HCT116 (cell line): Measurements from ENCODE around the gene PCTP. TPM values are rescaled to one million over a fixed set of nuclear protein-coding genes. Genes with fewer than 3 reads are reported as not detected.

Experiments
- ATAC-seq: fragments of 200-7000 bp; cut with Tn5 transposase; 2 replicates; pipeline ENCODE4 v1.9.1; 2020; ENCODE audit warnings: mild to moderate bottlenecking, moderate library complexity
- BruUV-seq: library from RNA; stranded (reverse); fragments of 400-500 nt; replicated peaks from 2 replicates; lab custom pipeline; 2021; lab: Mats Ljungman, UMichigan
- CTCF ChIA-PET: fragments of 300-600 bp; sonication (Branson Sonifier 250); formaldehyde crosslinking; loops from one replicate; lab custom pipeline; 2021; ENCODE audit warnings: antibody characterized with exemption; lab: Charles Lee
- POLR2A ChIA-PET: fragments of 300-600, 350-600 bp; sonication (Branson Sonifier 250); formaldehyde crosslinking; loops from one replicate; lab custom pipeline; 2021; ENCODE audit warnings: antibody characterized with exemption; lab: Charles Lee
- RAD21 ChIA-PET, 2 experiments: fragments of 300-600 bp; sonication (Branson Sonifier 250); formaldehyde crosslinking; loops; one replicate each; lab custom pipeline; 2023; ENCODE audit warnings: low total read pairs in 2 of 2; ENCODE audit not compliant: uncharacterized antibody in 2 of 2, unreplicated experiment in 2 of 2, low non-redundant PET in 1 of 2; lab: Charles Lee
- DNase-seq: peaks from one replicate; pipeline ENCODE4 v3.0.0-alpha.2; 2010; ENCODE audit warnings: low read depth, low spot score
- H2AFZ ChIP-seq: fragments of 200-600 bp; shearing (Covaris generic), sonication (generic); 2 replicates; pipeline ENCODE4 v1.6.1; 2017; ENCODE audit warnings: low read depth, mixed run types, mixed read lengths, antibody characterized with exemption, low read length; ENCODE audit not compliant: poor library complexity, severe bottlenecking
- H3K27ac ChIP-seq: 2 replicates; pipeline ENCODE4 v1.5.1; 2012; ENCODE audit warnings: low read depth, low read length
- H3K27me3 ChIP-seq: fragments of 200-600 bp; sonication (generic); 2 replicates; pipeline ENCODE4 v1.6.1; 2016; ENCODE audit warnings: mixed run types, low read length, mixed read lengths; ENCODE audit not compliant: insufficient read depth
- H3K36me3 ChIP-seq, 2 experiments: fragments of 200-500 bp in 1 of 2; fragments of 200-600 bp in 1 of 2; sonication (Bioruptor generic) in 1 of 2; sonication (generic) in 1 of 2; 2 replicates each; pipeline versions ENCODE4 v1.5.1 to v1.6.1; 2014 to 2016; ENCODE audit warnings: low read length in 2 of 2, inconsistent platforms in 1 of 2, mixed read lengths in 1 of 2, mixed run types in 1 of 2; ENCODE audit not compliant: insufficient read depth in 2 of 2, control insufficient read depth in 1 of 2
- H3K4me1 ChIP-seq, 2 experiments: fragments of 200-600 bp in 1 of 2; sonication (generic) in 1 of 2; 2 replicates each; pipeline versions ENCODE4 v1.5.1 to v1.6.1; 2012 to 2017; ENCODE audit warnings: low read length in 2 of 2, inconsistent platforms in 1 of 2, mild to moderate bottlenecking in 1 of 2, mixed read lengths in 1 of 2, mixed run types in 1 of 2, moderate library complexity in 1 of 2; ENCODE audit not compliant: insufficient read depth in 2 of 2, control insufficient read depth in 1 of 2
- H3K4me2 ChIP-seq: fragments of 200-600 bp; sonication (generic); 2 replicates; pipeline ENCODE4 v1.6.1; 2017; ENCODE audit warnings: mixed run types, low read length, mixed read lengths
- H3K4me3 ChIP-seq, 2 experiments: fragments of 200-600 bp in 1 of 2; sonication (generic) in 1 of 2; replicated peaks in 1 of 2; 2 replicates each; pipeline ENCODE4 v1.5.1; 2011 to 2016; ENCODE audit warnings: low read length in 2 of 2, control low read depth in 1 of 2, low read depth in 1 of 2, mild to moderate bottlenecking in 1 of 2, mixed read lengths in 1 of 2, mixed run types in 1 of 2
- H3K79me2 ChIP-seq: fragments of 200-600 bp; sonication (generic); 2 replicates; pipeline ENCODE4 v1.6.1; 2017; ENCODE audit warnings: mild to moderate bottlenecking, mixed run types, low read length, moderate library complexity, mixed read lengths; ENCODE audit not compliant: insufficient read depth
- H3K9ac ChIP-seq: fragments of 200-600 bp; sonication (generic); 2 replicates; pipeline ENCODE4 v1.6.1; 2016; ENCODE audit warnings: low read length, mixed read lengths
- H3K9me2 ChIP-seq: fragments of 200-600 bp; sonication (generic), shearing (Covaris generic); 2 replicates; pipeline ENCODE4 v1.6.1; 2017; ENCODE audit warnings: mixed run types, mild to moderate bottlenecking, moderate library complexity; ENCODE audit not compliant: insufficient read depth
- H3K9me3 ChIP-seq, 2 experiments: fragments of 200-500 bp in 1 of 2; fragments of 200-600 bp in 1 of 2; sonication (Bioruptor generic) in 1 of 2; sonication (generic) in 1 of 2; 2 replicates each; pipeline ENCODE4 v1.6.1; 2014 to 2017; ENCODE audit warnings: low read length in 2 of 2, mixed read lengths in 2 of 2, inconsistent platforms in 1 of 2, low read depth in 1 of 2, mild to moderate bottlenecking in 1 of 2, mixed run types in 1 of 2, moderate library complexity in 1 of 2; ENCODE audit not compliant: control insufficient read depth in 1 of 2, insufficient read depth in 1 of 2
- H4K20me1 ChIP-seq: fragments of 200-600 bp; sonication (generic), shearing (Covaris generic); 2 replicates; pipeline ENCODE4 v1.6.1; 2017; ENCODE audit warnings: mixed run types, mild to moderate bottlenecking, moderate library complexity; ENCODE audit not compliant: insufficient read depth
- CEBPB ChIP-seq: IDR thresholded peaks from 2 replicates; pipeline ENCODE4 v1.6.1; 2012; ENCODE audit warnings: low read depth
- ELF1 ChIP-seq: IDR thresholded peaks from 2 replicates; pipeline ENCODE4 v1.6.1; 2012; ENCODE audit warnings: low read depth, borderline replicate concordance
- POLR2A ChIP-seq: IDR thresholded peaks from 2 replicates; pipeline ENCODE4 v1.7.0; 2011; ENCODE audit warnings: borderline replicate concordance; ENCODE audit not compliant: insufficient read depth, insufficient read length; ENCODE audit errors: extremely low read depth
- POLR2AphosphoS5 ChIP-seq: IDR thresholded peaks from 2 replicates; pipeline ENCODE4 v1.6.1; 2011; ENCODE audit warnings: mild to moderate bottlenecking, low read depth, low read length, moderate library complexity
- RAD21 ChIP-seq: IDR thresholded peaks from 2 replicates; pipeline ENCODE4 v1.6.1; 2012; ENCODE audit warnings: low read depth, mild to moderate bottlenecking
- YY1 ChIP-seq: IDR thresholded peaks from 2 replicates; pipeline ENCODE4 v1.6.1; 2011; ENCODE audit warnings: low read length, low read depth, moderate library complexity, mild to moderate bottlenecking; ENCODE audit not compliant: insufficient replicate concordance; ENCODE audit errors: extremely low read depth
- ZFX ChIP-seq: fragments of 450-650 bp; IDR thresholded peaks from 2 replicates; pipeline ENCODE4 v1.6.1; 2017
- intact Hi-C: fragments of 100-400 bp; cut with micrococcal nuclease; formaldehyde crosslinking; loops from 2 replicates; pipeline ENCODE4 v1.10.0; 2022
- total RNA-seq: library from RNA; stranded (reverse); gene quantifications from one replicate; pipeline ENCODE4 v1.2.1, GENCODE V29; 2021; ENCODE audit not compliant: unreplicated experiment
- TF ChIP-seq, protein P1 (sequence below), 3 experiments: fragments of 200-600 bp in 1 of 3; sonication (generic) in 1 of 3; IDR thresholded peaks in 2 of 3; conservative IDR thresholded peaks in 1 of 3; 2 replicates each; pipeline ENCODE4 v1.5.1; 2012 to 2017; ENCODE audit warnings: low read depth in 2 of 3, low read length in 2 of 3, antibody characterized with exemption in 1 of 3, borderline replicate concordance in 1 of 3, control low read depth in 1 of 3, mild to moderate bottlenecking in 1 of 3, mixed read lengths in 1 of 3, mixed run types in 1 of 3, moderate library complexity in 1 of 3; ENCODE audit not compliant: insufficient read depth in 1 of 3

Gene PCTP
- total RNA-seq, 1 experiment from 2014 or later, result 16.3 TPM

DNA sequence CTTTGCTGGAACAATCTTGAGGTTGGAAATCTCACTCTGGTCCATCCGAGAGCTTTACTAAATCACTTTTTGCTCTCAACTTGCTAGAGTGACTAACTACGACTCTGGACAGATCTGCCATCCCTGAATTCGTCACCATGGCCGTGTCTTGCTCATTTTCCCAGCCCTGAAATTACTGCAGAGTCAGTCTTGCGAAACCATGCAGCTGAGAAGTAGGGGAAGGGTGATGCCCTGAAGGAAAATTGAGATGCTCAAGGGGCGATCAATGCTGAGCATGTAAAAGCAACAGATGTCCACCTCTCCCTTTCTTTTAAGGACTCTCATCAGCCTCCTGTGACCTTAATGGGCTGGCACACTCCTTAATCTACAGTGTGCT is 18.8 kb downstream of the PCTP start:
- ChIA-PET POLR2A (no interaction called here), CTCF (interaction anchor here (0.8 to 4.8 kb wide), 11 partner anchors 15 to 550 kb away, joined by 3 to 25 read pairs (median 9); partner anchors contain the start of gene PCTP), RAD21 (interaction anchor here (0.8 to 1.2 kb wide), 4 partner anchors 168 to 244 kb away, joined by 3 read pairs; no protein-coding TSS in a partner anchor)
- H3K27me3 ChIP-seq, result no peaks in the 10 kb centered on the region
- no peak overlapping the region for H3K4me3 ChIP-seq
- no peak overlapping the region for H2AFZ ChIP-seq
- intact Hi-C loops, result loop anchor here (10.0 kb wide), 1 partner anchor 415 kb away; no protein-coding TSS in a partner anchor
- H3K4me1 ChIP-seq, result no peaks in the 10 kb centered on the region
- TF ChIP-seq CEBPB, result peak; percentile 49; the same call in 1 of the 2 replicates
- TF ChIP-seq ZFX, result no peak
- no peaks in the 10 kb centered on the region for H3K9me3 ChIP-seq
- no TSS peak for BruUV-seq
- no peak overlapping the region for H3K9ac ChIP-seq
- DNase-seq, result no peak
- H3K9me2 ChIP-seq, result no peaks in the 10 kb centered on the region
- H3K27ac ChIP-seq, result no peak overlapping the region
- no peaks in the 10 kb centered on the region for H3K79me2 ChIP-seq
- no peak for ATAC-seq
- no peaks in the 10 kb centered on the region for H4K20me1 ChIP-seq
- no peaks in the 10 kb centered on the region for H3K36me3 ChIP-seq
- H3K4me2 ChIP-seq, result no peak overlapping the region

DNA sequence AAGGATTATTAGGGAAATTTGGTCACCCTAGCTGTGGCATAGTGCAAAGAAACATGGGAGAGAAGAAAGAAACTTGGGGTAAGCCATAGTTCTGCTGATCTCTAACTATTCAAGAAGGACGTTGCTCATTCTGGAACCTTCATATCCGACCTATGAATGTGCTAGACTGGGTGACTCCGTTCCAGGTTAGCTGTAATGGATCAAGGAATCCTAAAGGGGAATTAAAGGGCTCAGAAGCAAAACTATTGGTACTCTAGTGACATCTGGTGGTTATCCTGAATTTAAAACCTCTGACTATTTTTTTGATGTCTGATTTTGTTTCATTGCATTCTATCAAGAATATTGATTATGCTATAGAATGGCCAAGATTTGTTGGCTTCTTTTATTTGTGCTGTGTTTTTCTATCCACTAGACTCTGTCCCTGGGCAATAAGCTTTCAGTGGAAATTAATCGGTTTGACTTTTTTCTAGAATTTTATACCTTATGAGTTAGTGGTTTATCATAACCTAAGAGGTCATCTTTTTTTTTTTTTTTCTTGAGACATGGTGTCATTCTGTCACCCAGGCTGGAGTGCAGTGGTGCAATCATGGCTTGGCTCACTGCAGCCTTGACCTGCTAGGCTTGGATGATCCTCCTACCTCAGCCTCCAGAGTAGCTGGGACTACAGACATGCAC is 19.5 kb downstream of the PCTP start:
- H3K4me2 ChIP-seq, result no peak overlapping the region
- H3K4me1 ChIP-seq, result no peaks in the 10 kb centered on the region
- no peaks in the 10 kb centered on the region for H3K27me3 ChIP-seq
- TF ChIP-seq RAD21 (peak; percentile 82), POLR2AphosphoS5 (no peak), CEBPB (0 out of 2 replicates have a peak, but pooled peaks have one; percentile 20), POLR2A (no peak), ELF1 (no peak), YY1 (no peak)
- TF ChIP-seq, protein P1, sequence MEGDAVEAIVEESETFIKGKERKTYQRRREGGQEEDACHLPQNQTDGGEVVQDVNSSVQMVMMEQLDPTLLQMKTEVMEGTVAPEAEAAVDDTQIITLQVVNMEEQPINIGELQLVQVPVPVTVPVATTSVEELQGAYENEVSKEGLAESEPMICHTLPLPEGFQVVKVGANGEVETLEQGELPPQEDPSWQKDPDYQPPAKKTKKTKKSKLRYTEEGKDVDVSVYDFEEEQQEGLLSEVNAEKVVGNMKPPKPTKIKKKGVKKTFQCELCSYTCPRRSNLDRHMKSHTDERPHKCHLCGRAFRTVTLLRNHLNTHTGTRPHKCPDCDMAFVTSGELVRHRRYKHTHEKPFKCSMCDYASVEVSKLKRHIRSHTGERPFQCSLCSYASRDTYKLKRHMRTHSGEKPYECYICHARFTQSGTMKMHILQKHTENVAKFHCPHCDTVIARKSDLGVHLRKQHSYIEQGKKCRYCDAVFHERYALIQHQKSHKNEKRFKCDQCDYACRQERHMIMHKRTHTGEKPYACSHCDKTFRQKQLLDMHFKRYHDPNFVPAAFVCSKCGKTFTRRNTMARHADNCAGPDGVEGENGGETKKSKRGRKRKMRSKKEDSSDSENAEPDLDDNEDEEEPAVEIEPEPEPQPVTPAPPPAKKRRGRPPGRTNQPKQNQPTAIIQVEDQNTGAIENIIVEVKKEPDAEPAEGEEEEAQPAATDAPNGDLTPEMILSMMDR (IDR thresholded peaks at IDR 0.05 in 2 of 3, conservative IDR thresholded peaks at IDR 0.05 in 1 of 3; ENCODE audit: borderline replicate concordance in 1 of 3, insufficient read depth in 1 of 3, low read depth in 2 of 3, low read length in 2 of 3), result peak; percentile 48 to 83 (median 77)
- H3K9me3 ChIP-seq, result no peaks in the 10 kb centered on the region
- no peaks in the 10 kb centered on the region for H4K20me1 ChIP-seq
- no peak overlapping the region for H2AFZ ChIP-seq
- RAD21 ChIA-PET, result interaction anchor here (0.8 to 1.2 kb wide), 4 partner anchors 169 to 244 kb away, joined by 3 read pairs; no protein-coding TSS in a partner anchor
- H3K4me3 ChIP-seq, result no peak overlapping the region
- CTCF ChIA-PET, result interaction anchor here (0.7 to 4.8 kb wide), 13 partner anchors 11 to 550 kb away, joined by 3 to 25 read pairs (median 8); partner anchors contain the start of gene PCTP
- POLR2A ChIA-PET, result no interaction called here
- H3K9ac ChIP-seq, result no peak overlapping the region
- BruUV-seq, result no TSS peak
- peaks cover 0 to 2% of the 10 kb centered on the region in 2 experiments; a peak in 1 of 4 replicates for H3K36me3 ChIP-seq
- intact Hi-C loops, result loop anchor here (1.0 kb wide), 2 partner anchors 169 to 244 kb away; no protein-coding TSS in a partner anchor
- H3K9me2 ChIP-seq, result no peaks in the 10 kb centered on the region
- no peaks in the 10 kb centered on the region for H3K79me2 ChIP-seq
- ATAC-seq (peak; percentile 90), DNase-seq (peak; percentile 43)
- no peak overlapping the region for H3K27ac ChIP-seq
